GM12875 (cell line): Measurements from ENCODE around the gene RBM33.

Experiments used
- H3K4me3 ChIP-seq: one replicate; pipeline ENCODE4 v1.5.1; 2011; ENCODE audit warnings: low read depth, low read length, control low read depth
- CTCF ChIP-seq: IDR thresholded peaks from 2 replicates; pipeline ENCODE4 v1.5.1; 2011; ENCODE audit warnings: low read depth, mild to moderate bottlenecking, control low read depth, inconsistent platforms, low read length, moderate library complexity, borderline replicate concordance; ENCODE audit not compliant: insufficient read depth

The RBM33 gene

GRCh38 chr7:155731871-155732270, 87.4 kb downstream of the RBM33 start:
- H3K4me3 ChIP-seq: no peak overlapping the region
- no peak for TF ChIP-seq CTCF

- no peak overlapping the region for H3K4me3 ChIP-seq
- TF ChIP-seq CTCF: no peak
Measured at GRCh38 chr7:155732286-155732685, 87.8 kb downstream of the RBM33 start.

GRCh38 chr7:155733582-155734444, 89.4 kb downstream of the RBM33 start:
- no peak overlapping the region for H3K4me3 ChIP-seq
- TF ChIP-seq CTCF: no peak

- no peak for TF ChIP-seq CTCF
- H3K4me3 ChIP-seq: no peak overlapping the region
Measured at GRCh38 chr7:155734445-155734809, 90.0 kb downstream of the RBM33 start.

GRCh38 chr7:155735442-155736115, 91.1 kb downstream of the RBM33 start:
- H3K4me3 ChIP-seq: no peak overlapping the region
- no peak for TF ChIP-seq CTCF

- TF ChIP-seq CTCF: no peak
Measured at GRCh38 chr7:155737590-155737989, 93.1 kb downstream of the RBM33 start.

GRCh38 chr7:155738104-155738503, 93.6 kb downstream of the RBM33 start:
- TF ChIP-seq CTCF: no peak
- H3K4me3 ChIP-seq: no peak overlapping the region

More at GRCh38 chr7:155737590-155737989, 93.1 kb downstream of the RBM33 start:
- H3K4me3 ChIP-seq: no peak overlapping the region
